HPDE6-E6E7 (cell line): ENCODE results near the gene ANKLE1.
"Not testable (repeated sequence)": the region's sequence is repeated elsewhere in the genome, so short reads cannot be mapped to it uniquely, and the experiment has no call there.

ENCODE experiments used
- DNase-seq: peaks from one replicate; pipeline ENCODE4 v3.0.0; 2011; ENCODE audit warnings: missing footprints; ENCODE audit errors: extremely low spot score

Gene ANKLE1

DNA sequence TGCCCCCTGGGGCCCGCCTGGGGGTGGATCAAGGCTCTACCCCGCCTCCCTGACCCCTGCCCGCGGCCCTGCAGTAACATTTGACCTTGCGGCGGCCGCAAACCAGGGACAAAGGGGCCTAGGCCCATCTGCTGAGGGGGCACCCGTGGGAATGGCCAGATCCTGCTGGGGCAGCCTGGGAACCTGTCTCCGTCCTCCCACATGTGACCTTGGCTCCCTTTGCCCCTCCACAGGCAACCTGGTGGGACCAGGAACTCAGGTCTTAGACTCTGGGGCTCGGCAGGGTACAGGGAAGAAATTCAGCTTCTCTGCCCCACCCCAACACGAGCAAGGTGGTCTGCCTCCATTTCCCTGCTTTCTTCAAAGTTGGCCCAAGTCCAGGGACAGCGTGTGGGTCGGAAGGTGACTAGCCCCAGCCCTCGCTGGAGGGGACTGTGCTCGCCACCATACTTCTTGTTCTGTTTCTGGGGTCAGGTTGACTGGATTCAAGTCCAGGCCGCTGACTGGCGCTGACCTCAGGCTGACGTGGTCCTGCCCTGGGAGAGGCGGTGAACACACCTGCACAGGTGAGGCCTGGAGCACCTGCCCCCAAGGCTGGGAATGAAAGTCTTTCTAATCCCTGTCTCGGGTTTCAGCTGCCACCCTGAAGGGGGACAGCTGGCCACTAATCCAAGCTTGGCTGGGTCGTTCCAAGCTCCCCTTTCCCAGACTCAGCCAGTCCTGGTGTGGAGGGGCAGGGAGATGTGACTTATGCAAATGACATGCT is 33.5 kb upstream of the ANKLE1 start:
- DNase-seq: no peak

DNA sequence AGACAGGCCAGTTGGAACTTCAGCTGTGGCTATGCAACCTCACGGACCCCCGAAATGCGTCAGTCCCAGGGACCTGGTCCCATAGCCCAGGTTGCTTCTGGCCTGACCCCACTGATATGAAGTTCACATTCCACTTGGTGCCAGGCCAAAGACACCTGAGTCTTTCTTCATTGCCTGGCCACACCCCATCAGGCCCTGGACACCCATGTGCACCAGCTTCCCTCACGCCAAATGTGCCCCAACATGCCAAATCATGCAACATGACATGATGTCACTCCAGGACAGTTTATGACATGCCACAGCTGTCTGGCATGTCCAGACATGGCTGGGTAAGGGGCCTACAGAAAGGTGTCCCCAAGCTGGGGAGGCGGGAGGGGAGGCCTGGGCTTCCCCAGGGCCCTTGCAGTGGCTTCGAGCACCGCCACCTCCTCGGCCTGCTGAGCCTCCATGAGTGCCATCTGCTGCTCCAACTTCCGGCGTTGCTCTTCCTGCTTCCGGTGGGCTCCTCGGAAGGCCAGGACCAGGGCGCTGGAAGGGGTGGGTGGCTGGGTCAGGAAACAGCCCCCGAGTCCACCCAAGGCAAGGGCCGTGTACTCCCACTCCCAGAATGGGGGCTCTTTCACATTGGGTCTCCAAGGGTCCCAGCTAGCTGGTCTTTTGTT is 31.7 kb upstream of the ANKLE1 start:
- DNase-seq: no peak

DNA sequence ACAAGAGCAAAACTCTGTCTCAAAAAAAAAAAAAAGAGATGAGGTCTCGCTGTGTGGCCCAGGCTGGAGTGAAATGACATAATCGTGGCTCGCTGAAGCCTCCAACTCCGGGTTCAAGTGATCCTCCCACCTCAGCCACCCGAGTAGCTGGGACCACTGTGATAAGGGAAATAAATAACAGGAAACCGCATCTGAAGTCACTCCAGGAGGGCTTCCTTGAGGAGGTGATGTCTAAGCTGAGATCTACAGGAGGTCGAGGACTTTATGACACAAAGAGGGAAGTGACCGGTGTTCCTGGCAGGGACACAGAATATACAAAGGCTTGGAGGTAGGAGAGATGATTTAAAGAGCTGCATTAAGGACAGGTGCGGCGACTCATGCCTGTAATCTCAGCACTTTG is 27.1 kb upstream of the ANKLE1 start:
- DNase-seq: no peak

DNA sequence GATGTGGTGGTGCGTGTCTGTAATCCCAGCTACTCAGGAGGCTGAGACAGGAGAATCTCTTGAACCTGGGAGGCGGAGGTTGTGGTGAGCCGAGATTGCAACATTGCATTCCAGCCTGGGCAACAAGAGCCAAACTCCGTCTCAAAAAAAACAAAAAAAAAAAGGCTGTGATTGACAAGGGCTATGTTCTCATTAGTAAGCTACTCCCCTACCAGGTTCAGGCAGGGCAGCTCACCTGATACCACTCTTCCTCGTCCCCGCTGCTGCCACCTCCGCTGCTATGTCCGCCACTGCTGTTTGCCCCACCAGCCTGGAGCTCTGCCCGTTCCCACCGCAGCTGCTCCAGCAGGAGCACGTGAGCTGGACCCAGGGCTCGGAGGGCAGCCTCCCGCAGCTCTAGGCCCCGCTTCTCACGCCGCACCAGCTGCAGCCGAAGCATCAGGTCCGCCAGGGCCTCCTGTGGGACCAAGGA is 26.5 kb upstream of the ANKLE1 start:
- DNase-seq: no peak

DNA sequence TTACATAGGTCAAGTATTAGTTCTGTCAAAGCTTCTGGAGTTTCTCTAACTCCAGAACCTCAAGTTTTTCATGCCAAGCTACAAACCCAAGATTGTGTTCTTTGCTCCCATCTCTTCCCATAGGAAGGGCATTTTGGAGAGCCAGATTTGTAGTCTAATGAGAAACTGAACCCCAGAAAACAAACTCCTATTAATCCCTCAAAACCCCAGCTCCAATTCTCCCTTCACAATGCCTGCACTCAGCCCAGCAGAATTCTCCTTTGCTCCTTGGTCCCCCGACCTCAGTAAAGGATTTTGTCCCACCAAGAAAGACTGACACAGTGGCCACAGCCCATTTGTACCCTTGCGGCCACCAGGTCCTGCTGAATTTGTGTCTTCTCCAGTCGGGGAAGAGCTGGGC is 25.6 kb upstream of the ANKLE1 start:
- no peak for DNase-seq

DNA sequence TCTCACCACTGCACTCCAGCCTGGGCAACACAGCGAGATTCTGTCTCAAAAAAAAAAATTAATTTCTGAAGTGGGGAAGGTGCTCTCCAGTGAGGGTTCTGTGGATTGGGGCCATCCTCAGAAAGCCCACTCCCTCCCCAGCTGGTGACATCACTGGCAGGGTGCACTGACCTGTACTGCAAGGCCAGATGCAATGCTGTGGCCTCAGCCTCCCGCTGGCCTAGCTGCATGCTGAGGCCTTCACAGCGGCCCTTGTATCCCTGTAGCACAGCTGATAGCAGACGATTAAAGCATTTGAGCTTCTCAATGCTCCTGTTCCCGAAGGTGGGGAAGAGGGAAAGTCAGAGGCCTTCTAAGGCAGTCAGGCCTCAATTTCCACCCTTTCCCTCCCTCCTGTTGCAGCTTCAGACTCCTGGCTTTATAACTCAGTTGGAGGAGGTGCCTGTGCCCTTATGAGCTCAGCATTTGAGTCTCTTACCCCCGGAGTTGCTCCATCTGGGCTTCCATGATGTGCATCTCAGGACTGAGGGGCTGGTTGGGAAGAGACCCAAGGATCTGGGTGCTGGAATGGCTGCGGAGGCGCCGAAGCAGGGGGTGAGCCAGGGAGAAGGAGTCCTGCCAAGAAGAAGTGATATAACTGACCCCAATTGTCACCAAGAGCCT is 22.5 kb upstream of the ANKLE1 start:
- no peak for DNase-seq

DNA sequence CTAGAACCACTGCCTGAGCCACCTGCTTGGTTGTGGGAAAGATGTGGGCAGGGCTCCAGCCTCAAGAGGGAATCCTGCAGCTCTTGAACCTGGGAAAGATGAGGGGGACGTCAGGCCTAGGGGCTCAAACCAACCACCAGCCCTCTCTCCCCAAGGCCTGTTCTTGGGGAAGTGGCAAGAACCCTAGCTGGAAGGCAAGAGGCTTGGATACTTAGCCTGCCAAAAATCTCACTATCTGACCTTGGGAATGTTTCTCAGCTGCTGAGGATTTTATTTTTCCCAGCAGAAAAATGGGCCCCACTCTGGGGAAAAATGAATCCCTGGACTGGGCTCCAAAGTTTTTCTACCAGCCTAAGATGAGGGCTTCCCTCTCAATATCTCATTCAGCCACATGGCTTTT is 21.8 kb upstream of the ANKLE1 start:
- DNase-seq: no peak

DNA sequence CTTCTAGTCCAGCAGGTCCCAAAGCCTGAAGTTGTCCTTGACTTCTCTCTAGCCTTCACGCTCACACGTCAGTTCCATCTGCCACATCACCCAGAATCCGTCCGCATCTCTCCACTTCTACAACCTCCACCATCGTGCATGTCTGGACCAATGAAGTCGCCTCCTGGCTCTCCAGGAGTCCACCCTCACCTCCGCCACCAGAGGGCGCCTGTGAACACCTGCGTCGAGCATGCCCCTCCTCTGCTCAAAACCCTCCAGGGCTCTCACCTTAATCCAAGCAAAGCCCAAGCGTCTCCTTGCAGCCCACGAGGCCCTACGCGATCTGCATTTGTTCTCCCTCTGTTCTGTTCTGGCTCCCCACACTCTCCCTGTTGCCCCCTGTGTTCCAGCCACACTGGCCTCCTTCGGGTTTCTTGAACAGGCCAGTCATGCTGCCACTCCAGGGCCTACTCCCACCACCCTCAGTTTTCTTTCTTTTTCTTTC is 20.8 kb upstream of the ANKLE1 start:
- DNase-seq: peak; percentile 89

DNA sequence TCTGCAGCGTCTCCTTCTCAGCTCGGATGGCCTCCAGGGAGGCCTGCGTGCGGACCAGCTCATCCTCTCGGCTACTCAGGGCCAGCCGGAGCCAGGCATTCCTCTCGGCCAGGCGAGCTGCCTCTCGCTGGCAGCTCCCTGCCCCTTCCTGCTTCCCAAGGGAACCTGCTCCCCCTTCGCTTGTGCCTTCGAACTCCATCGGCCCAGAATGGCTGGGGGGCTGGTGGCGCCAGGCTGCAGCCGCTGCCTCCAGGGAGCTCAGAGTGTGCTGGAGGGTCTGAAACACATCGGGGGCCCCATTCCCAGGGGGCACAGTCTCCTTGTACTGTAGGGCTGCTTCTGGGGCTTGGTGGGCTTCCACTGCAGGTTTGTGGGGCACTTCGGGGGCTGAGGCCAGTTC is 19.1 kb upstream of the ANKLE1 start:
- no peak for DNase-seq

DNA sequence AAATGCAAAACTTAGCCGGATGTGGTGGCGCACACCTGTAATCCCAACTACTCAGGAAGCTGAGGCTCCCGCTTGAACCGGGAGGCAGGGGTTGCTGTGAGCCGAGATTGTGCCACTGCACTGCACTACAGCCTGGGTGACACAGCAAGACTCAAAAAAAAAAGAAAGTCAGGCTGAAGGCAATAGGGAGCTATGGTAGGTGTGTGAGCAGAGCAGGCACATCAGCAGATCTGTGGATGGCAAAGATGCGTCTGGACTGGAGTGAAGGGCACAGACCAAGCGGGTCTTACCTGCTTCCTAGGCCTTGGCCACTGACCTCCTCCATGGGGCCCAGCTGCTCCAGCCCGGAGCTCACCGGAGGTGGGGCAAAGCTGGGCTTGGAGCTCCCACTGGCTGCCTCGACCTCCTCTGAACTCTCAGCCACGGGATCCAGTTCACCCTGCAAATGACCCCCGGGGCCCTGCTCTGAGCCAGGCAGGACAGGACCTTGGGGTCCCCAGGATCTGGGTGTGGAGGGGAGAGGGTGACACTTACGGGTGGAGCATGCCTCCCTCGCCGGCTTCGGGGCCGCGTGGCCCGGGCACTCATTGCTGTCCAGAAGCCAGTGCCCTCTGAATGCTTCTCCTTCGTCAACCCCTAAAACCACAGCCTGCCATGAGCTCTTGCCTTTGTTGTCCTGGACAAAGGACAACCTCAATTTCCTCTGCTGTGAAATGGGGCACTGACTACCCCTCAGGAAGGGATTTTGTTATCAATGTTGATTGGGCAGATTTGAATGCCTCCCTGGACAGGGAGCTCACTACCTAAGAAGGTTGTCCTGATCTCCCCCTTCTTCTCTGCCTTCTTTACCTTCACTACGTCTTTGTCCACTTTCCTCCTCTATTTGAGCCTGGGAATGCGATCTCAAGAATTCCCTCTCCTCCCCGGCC is 17.7 kb upstream of the ANKLE1 start:
- DNase-seq: no peak

DNA sequence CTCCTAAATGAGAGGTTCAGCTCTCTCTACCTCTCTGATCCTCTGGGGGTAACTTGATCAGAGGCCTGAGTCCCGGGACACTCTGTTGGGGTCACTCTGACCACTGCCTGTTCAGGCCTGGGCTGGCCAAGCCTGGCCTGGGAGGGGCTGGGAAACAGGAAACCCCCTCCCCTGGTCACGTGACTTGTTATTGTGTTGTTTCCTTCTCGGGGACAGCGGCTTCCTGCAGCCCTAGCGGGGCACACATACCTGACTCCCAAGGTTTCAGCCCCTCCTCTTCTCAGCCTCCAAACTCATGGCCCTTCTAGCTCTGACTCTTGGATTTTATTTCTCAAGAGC is 17.1 kb upstream of the ANKLE1 start, which contains the start of gene USHBP1:
Gene USHBP1, minus strand, starts transcription at position 105 of the 339 bp plus-strand sequence. CDS start 446 bp downstream, outside the sequence.
- no peak for DNase-seq

DNA sequence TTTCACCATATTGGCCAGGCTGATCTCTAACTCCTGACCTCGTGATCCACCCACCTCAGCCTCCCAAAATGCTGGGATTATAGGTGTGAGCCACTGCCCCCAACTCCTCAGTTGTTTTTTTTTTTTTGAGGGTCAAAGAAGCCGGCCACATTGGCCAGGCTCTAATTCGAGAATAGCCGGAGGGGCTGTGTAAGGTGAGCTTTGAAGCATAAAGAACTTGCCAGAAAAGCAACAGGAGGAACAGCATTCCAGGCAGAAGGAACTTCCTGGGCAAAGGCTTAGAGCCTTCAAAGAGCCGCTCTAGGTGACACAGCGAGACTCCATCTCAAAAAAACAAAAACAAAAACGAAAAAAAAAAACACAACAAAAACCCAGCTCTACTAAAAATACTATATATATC is 15.7 kb upstream of the ANKLE1 start:
- no peak for DNase-seq

DNA sequence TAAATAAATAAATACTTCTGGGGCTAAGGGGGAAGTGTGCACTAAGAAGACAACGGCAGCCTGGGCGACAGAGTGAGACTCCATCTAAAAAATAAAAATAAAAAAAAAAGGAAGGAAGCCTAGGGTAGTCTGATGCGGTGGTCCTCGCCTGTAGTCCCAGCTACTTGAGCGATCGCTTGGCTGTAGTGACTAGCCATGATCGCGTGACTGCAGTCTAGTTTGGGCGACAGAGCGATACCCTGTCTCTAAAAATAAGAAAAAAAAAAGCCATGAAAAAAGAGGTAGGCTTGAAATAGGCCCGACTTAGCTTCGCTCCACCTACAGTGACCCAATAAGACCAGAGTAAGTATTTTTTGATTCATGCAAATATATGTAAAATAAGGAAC is 15.1 kb upstream of the ANKLE1 start:
- DNase-seq: no peak

DNA sequence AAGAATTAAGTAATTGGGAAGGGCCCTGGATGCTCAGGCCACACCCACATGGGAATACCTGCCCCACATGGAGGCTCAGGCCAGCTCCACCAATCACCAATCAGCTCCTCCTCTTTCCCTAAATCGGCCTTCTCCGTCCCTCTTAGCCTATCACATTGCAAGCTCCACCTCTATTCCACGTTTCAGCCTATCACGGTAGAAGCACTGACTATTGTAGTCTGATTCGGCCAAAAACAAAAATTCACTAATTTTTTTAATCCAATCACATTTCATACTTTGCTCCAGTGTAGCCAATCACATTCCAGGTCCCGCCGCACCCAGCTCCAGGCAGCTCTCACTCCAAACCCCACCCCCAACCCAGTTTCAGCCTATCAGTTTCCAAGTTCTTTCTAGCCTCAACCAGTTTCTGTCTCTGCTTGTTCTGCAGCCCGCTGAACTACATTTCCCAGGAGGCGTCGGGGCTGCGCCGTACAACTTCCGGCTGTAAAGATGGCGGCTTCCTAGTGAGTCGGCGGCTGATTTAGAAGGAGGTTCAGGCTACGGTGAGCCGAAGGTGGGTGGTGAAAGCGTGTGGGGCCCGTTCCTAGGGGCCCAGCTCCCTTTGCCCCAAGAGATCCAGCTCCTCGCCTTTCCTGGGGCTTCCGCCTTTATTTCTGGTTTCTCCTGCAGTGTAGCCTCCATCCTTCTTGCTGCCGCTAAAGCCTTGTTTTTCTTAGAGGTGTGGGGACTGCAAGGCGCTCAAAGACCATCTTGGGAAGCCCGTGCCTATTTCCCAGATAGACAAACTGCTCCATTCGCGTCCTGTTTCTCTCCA is 14.5 kb upstream of the ANKLE1 start, which contains the start of gene BABAM1:
Gene BABAM1, plus strand, starts transcription at position 469 of the 814 bp plus-strand sequence. CDS start 1,364 bp downstream, outside the sequence.
- DNase-seq: peak; percentile 99

DNA sequence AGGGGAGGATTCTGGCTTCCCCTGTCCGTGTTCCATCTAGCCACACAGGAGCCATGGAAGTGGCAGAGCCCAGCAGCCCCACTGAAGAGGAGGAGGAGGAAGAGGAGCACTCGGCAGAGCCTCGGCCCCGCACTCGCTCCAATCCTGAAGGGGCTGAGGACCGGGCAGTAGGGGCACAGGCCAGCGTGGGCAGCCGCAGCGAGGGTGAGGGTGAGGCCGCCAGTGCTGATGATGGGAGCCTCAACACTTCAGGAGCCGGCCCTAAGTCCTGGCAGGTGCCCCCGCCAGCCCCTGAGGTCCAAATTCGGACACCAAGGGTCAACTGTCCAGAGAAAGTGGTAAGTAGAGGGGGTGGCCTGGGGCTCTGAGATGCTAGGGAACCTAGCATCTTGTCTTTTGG is 12.9 kb upstream of the ANKLE1 start:
- no peak for DNase-seq

DNA sequence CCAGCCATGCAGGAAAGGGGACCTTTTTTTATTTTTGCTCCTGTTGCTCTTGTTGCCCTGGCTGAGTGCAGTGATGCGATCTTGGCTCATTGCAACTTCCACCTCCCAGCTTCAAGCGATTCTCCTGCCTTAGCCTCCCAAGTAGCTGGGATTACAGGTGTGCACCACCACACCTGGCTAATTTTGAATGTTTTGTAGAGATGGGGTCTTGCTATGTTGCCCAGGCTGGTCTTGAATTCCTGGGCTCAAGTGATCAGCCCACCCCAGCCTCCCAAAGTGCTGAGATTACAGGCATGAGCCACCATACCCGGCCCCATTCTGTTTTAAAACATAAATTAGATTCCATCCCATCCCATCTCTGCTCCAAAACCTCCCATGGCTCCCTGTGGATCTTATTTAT is 6.8 kb upstream of the ANKLE1 start:
- DNase-seq: not testable (repeated sequence)

DNA sequence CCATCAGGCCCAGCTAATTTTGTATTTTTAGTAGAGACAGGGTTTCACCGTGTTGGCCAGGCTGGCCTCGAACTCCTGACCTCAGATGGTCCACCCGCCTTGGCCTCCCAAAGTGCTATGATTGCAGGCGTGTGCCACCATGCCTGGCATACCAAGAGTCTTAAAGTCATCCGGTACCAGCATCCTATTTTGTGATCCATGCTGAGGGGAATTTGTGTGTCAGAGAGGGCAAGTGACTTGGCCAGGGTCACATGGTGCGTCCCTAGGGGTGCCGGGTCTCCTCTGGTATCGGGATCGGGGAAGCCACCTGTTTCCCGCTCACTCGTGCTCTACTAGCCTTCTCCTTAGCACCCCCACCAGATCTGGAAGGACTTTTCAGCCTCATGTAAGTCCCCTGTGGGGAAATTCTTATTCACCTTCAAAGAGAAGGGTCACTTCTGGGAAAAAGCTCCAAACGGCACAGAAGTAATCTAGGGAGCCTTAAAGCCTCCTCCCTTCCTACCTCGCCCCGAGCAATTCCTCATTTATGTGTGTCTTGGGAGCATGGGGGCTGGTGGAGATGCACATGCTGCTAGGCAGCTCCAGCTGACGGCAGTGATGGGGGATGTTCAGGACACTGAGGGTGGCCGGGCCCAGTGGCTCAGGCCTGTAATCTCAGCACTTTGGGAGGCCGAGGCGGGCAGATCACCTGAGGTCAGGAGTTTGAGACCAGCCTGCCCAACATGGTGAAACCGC is 6.1 kb upstream of the ANKLE1 start:
- no peak for DNase-seq

DNA sequence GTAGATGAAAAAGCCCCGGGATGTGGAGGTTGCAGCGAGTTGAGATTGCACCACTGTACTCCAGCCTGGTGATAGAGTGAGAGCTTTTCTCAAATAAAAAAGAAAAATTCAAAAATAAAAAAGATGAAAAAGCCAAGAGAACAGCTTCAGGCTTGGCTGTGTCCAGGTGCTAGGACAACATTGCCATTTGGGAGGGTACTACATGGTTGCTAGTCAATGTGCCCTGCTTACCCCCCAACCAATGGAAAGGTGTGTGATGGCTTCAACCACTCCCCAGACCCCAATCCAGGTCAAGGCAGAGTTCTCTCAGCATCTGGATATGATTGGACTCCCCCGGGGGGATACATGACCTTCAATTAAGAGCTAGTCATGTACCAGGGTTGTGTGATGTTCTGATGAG is 2.3 kb upstream of the ANKLE1 start:
- no peak for DNase-seq

DNA sequence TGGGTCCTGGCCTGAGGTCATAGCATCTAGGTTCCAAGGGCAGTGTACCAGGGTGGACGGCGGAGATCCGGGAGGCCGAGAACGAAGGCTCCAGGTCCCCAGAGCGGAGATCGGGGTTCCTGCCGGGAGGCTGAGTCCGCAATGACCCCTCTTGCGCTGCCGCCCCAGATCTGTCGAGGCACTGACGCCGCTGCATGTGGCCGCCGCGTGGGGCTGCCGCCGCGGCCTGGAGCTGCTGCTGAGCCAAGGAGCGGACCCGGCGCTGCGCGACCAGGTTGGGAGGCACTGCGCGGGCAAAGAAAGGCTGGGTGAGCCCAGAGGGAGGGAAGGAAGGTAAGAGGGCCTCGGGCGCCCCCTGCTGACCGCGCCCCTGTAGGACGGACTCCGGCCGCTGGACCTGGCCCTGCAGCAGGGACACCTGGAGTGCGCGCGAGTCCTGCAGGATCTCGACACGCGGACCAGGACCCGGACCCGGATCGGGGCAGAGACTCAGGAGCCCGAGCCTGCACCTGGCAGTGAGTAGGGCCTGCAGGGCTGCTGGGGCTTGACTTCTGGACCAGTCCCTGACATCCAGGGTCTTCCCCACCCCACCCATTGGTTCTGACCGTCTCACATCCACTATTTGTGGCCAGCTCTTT is 906 bp downstream of the ANKLE1 start:
- DNase-seq: peak; percentile 82
